Measurements from ENCODE around the gene ANKRD12.

Gene ANKRD12

DNA sequence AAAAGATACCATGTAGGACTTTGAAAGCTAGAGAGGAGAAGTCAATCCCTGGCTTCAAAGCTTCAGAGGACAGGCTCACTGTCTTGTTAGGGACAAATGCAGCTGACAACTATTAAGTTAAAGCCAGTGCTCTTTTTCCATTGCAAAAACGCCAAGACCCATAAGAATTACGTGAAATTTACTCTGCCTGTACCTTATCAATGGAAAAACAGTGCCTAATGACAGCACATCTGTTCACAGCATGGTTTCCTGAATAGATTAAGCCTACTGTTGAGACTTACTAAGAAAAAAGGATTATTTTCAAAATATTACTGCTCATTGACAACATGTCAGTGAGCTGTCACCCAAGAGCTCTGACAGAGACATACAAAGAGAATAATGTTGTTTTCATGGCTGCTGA lies 52.9 kb downstream of the ANKRD12 start:
- DNase-seq, result no peak

DNA sequence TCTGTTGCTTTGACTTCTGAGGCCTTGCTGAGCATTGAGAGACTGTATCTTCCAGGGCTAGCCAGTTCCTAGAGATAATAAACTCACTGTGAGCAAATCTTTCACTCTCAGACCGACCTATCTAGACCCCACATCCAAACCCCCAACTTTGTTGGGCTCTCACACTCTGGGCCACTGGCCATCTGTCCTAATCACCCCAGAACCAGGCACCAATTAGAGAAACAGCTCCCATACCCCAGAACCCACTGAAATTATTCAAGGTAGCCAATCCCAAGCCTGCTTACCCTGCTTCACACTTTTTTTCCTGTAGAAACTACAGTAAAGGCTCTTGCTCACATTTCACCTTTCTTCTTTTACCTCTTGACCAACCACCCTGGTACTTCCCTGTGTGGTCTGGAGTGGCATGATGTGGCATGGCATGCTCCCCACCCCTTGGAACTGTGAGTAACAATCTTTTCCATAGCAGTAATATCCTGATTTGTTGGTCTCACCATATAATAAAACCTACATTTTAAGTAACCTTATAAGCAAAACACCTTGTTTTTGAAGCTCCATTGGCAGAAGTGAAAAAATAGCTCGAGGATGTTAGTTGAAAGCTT lies 55.2 kb downstream of the ANKRD12 start:
- DNase-seq, result no peak

- DNase-seq, result no peak
Measured at GRCh38 chr18:9193031-9193430, 56.5 kb downstream of the ANKRD12 start.

DNA sequence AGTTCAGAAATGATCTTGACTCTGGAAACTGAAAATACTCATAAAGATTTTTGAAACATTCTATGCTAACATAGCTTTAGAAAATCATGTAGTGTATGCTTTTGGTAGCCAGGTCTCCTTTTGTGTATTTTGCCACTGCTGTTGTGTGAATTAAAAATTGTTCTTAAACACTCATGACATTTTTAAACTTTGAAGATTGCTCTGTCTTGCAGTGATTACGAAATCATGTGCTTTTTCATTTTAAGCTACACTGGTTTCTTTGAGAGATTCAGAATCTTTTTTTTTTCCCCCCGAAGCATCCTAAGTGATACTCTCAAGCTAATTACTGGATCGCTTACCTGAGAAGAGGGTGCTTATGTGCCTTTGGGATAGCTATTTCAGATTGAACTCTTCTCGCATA lies 60.0 kb downstream of the ANKRD12 start:
- no peak for DNase-seq

DNA sequence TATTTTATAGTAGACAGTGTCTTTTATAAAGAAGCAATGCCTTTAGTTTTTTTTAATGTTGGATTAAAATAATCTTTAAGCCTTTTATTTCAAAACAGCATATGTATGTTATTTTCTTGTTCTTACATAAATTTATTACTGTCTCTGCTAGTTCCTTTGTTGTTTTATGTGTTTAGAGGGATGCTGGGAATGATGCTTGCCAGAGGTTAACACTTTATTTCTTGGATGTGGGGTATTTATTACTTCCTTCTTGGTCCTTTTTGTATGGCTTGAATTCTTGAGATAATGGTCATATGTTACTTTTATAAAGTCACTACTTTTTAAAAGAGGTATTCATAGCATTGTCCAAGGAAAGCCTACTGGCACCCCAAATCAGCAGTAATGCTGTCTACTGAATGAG lies 63.1 kb downstream of the ANKRD12 start:
- no peak for DNase-seq

- no peak for DNase-seq
Measured at GRCh38 chr18:9201224-9201623, 64.6 kb downstream of the ANKRD12 start.

- no peak for DNase-seq
Measured at GRCh38 chr18:9204659-9205058, 68.1 kb downstream of the ANKRD12 start.

GRCh38 chr18:9206421-9206820 lies 69.8 kb downstream of the ANKRD12 start:
- no peak for DNase-seq

- DNase-seq, result no peak
Measured at GRCh38 chr18:9209279-9209678, 72.7 kb downstream of the ANKRD12 start.

DNA sequence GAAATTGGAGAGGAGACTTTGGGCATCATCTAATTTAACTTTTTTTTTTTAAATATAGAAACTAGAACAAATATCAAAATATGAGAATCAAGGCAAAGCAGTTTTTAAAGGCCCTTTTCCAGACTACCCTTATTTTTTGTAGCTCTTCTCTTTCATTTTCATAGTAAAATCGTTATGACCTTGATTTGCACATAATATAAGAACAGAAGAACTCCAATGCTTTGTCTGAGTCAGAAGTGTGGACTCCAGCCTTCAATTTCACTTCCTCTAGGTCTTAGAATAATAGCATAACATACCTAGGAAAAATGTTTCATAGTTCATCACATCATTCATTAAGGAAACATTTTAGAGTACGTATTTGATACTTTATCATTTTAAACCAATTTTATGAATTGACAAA lies 74.4 kb downstream of the ANKRD12 start:
- no peak for DNase-seq

DNA sequence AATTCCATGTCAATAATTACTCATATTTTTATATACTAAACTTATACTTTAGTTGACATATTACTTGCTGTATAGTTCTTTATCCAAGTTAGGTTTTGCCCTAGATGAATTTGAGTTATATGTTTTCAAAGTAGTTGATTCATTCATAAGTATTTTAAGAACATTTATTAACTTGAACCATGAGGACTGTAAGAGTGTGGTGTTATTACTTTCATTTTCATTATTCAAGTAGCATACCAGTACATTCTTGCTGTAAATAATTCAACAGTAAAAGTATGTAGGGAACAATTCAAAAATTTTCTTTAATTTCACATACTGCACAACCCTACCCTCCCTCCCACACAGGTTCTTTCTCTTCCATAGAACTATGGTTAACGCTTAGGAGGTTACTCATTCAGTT lies 75.4 kb downstream of the ANKRD12 start:
- DNase-seq, result no peak

DNA sequence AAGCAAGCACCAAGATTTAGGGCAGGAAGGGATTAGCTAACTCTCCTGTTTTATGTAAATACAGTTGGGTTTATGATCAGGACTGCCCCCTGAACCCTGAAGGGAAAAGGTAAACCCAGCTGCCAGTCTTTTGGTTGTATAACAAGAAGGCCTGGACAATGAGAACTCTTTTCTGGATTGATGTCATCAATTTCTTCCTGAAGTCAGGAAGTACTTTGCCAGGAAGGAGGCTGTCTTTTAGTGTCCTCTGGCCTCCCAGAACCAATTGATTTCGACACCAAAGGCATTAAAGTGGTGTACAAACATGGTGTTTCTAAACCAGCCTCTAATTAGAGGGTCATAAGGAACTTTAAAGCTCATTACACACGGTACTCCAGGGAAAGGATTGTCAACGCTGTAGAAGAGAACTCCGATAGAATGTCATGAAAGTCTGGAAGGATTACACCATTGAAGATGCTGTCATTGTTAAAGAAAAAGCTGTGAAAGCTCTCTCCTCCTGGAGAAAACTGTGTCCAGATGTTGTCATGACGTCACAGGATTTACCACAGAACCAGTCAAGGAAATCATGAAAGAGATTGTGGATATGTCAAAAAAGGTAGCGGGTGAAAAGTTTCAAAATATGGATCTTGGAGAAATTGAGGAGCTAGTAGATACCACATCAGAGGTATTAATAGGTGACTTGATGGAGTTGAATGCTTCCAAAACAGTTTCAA lies 78.8 kb downstream of the ANKRD12 start:
- DNase-seq, result no peak

- no peak for DNase-seq
Measured at GRCh38 chr18:9216459-9216858, 79.9 kb downstream of the ANKRD12 start.

DNA sequence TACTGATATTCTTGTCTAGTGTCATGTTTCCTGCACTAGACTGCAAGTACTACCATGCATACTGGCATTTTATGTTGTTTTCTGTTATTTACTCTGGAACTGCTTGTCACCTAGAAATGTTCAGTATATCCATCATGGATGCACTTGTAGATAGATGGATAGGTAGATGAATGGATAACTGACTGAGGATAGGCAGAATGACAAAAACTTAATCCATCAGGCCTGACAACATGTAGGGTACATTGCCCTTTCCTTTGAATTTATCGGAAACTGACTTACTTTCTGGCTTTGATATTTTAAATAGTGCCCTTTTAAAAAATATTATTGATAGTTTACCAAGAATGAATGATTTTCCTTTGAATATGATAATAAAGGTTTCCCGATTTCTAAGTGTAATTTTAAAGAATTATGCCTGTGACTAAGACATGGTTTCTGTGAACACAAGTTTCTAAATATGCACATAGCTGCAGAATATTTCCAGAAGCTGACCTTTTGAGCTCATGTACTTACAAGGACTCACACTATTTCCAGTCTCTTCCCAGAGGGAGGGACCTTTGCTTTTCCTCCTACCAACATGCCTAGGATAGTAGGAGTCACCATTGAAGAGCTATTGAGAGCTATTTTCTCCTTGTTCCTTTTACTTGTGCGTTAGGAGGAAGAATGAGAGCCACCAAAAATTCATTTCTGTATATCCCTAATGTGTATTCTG lies 81.3 kb downstream of the ANKRD12 start:
- no peak for DNase-seq

- no peak for DNase-seq
Measured at GRCh38 chr18:9221040-9221439, 84.5 kb downstream of the ANKRD12 start.

- no peak for DNase-seq
Measured at GRCh38 chr18:9221661-9222060, 85.1 kb downstream of the ANKRD12 start.

DNA sequence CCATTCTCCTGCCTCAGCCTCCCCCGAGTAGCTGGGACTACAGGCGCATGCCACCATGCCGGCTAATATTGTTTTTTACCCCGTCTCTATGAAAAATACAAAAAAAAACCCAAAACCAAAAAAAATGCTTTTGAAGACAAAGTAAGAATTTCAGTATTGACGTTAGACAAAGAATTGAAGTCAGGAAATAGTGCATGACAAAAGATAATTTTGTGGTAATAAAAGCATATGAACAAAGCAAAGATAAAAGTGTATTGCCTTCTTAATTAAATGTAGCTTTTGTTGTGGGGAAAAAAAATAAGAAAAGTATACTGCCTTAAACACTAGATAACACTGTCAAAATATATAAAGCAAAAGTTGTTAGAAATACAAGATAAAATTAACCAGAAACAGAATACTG lies 86.8 kb downstream of the ANKRD12 start:
- no peak for DNase-seq

- DNase-seq, result no peak
Measured at GRCh38 chr18:9226463-9226862, 89.9 kb downstream of the ANKRD12 start.

GRCh38 chr18:9231852-9232486 lies 95.4 kb downstream of the ANKRD12 start:
- DNase-seq, result no peak

- no peak for DNase-seq
Measured at GRCh38 chr18:9232977-9233376, 96.4 kb downstream of the ANKRD12 start.

DNA sequence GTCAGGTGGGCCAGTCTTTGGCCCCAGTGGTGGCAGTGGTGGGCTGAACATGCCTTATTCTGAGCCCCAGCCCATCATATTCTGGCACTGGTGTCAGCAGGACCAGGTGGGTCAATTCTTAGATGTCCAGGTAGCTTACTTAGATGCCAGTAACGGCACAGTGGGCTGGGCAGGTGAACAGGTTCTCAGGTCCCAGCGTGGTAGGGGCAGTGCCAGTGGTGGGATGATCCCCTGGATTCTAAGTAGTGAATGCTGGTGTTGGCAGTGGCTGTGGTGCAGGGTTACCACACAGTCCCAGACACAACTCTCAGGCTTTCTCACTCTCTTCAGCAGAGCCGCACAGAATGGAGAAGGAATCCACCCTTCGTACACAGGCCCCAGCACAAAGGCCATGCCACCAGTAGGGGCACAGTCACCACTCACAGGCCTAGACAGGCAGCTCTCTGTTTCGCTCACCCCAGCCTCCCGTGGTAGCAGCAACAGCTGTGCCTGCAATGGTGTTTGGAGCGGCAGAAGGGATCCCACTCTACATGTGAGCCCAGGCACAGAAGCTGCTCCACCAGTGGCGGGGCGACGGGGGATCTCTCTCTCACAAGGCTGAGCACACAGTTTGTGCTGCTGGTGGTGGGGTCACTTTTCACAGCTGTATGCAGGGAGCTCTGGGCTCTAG lies 97.3 kb downstream of the ANKRD12 start:
- DNase-seq, result no peak

- DNase-seq, result no peak
Measured at GRCh38 chr18:9234528-9234927, 97.9 kb downstream of the ANKRD12 start.

GRCh38 chr18:9237981-9238380 lies 101.4 kb downstream of the ANKRD12 start:
- DNase-seq, result no peak
